Fibroblast of skin of abdomen (primary cell): ENCODE measurements around the gene ZFHX3.

ENCODE experiments used
- DNase-seq: peaks from one replicate; pipeline ENCODE4 v3.0.0-alpha.2; 2013

ZFHX3 gene

GRCh38 chr16:73037331-73037745 lies 10.6 kb downstream of the ZFHX3 start:
- no peak for DNase-seq

DNA sequence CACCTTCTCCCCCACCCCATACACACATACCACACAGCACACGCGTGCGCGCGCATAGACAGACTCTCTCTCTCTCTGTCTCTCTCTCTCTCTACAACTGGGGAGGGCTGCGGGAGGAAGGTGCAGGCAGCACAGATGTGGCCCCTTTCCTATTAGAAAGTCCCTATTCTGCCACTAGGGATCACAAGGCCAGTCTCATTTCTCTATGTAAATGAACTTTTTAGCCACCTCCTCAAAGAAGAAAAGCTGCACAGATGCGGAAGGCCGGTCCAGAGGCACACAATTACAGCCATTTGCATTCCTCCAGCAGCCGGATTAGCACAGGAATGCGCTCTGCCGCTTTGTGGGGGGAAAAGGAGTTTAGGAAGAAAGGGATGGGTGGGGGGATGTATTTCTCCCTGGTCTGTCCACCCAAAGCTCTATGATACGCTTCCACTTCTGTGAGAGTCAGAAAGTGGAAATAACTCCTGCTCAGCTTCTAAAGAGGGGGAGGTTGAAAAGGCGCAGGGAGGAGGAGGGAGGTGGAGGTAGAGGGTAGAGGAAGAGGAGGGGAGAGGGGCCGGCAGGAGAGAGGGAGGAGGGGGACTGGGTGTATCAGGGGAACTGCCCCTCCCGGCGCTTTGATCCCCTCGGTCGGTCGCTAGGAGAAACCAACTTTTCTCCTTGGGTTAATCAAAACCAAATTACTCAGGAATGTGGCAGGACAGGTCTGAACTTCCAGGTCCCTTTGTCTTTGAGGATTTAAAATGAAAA lies 11.7 kb downstream of the ZFHX3 start:
- peak; percentile 64 for DNase-seq

GRCh38 chr16:73034374-73034773 lies 13.6 kb downstream of the ZFHX3 start:
- DNase-seq: no peak

GRCh38 chr16:73033271-73033998 lies 14.5 kb downstream of the ZFHX3 start:
- DNase-seq: no peak

DNA sequence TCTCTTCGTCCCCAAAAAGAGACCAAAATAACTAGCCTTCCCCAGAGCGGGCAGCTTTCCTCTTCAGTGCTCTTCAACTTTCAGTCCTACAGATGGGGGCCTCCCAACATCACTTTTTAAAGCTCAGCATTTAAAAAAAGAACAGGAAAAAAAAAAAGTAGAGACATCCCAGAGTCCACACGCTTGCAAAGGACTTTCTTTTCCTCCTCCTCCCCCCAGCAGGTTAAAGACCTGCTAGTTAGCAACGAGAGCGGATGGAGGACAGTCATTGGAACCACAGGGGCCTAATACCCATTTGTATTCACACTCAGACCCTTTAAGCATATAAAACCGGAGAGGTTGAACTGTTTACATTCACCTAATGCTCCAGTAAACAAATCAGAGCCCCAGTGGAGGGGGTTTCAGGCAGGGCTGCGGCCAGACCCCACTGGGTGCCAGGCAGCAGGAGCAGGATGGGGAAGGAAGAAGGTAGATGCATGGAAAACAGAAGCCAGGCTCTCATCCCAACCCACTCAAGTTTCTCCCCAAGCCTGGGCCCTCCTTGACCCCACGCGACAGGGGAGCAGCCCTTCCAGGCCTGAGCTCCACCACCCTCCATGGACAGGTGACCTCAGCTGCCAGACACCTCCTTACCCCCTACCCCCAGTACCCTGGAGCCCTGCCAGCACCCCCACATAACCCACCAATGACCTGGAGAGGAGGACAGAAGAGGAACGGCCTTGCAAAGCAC lies 15.2 kb downstream of the ZFHX3 start:
- DNase-seq: no peak

- no peak for DNase-seq
Measured at GRCh38 chr16:73031984-73032383, 15.9 kb downstream of the ZFHX3 start.

- DNase-seq: peak; percentile 38
Measured at GRCh38 chr16:73031155-73031866, 16.6 kb downstream of the ZFHX3 start.

- DNase-seq: no peak
Measured at GRCh38 chr16:73028721-73029361, 19.1 kb downstream of the ZFHX3 start.

DNA sequence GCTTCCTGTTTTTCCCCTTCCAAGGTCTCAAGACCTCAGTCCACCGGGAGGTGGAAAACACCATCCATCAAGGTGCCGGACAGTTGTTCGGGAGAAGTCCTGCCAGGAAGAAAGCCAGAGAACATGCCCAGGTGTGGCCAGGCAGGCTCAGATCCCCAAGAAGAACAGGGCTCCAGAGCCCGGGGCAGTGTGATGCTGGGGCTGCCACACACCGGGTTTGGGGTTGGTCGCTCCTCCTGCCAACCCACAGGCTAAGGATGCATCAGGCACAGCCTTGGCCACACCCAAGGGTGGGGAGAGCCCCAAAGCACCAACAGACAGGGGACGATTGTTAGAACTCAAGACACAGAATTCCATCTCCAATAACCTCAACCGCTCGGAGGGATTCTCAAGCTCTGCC lies 19.7 kb downstream of the ZFHX3 start:
- DNase-seq: no peak

GRCh38 chr16:73027685-73028111 lies 20.2 kb downstream of the ZFHX3 start:
- DNase-seq: no peak

- no peak for DNase-seq
Measured at GRCh38 chr16:73026754-73027684, 20.9 kb downstream of the ZFHX3 start.

GRCh38 chr16:73025856-73026210 lies 22.1 kb downstream of the ZFHX3 start:
- no peak for DNase-seq

GRCh38 chr16:73025151-73025855 lies 22.6 kb downstream of the ZFHX3 start:
- peak; percentile 82 for DNase-seq

DNA sequence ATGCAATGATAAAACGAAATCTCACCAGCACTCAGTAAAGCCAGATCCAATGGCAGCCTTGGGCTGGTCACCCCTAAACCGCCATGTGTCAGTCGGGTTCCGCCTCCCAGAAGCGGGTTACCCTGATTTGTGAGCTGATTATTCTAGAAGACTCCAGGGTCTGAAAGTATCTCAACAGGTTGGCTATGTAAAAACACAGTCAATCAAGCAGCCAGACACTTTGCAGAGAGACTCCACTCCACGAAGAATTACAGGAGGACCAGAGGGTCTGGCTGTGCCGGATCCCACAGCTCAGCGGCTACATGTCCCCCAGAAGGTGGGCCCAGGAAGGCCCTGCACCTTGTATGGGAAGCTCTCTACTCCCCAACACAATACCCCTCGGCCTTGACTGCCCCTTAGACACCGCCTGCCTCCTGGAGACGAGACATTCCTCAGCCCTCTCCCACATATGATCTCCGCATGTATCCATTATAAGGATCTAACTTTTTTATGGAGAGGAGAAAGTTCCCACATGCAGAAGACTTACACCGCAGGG lies 23.3 kb downstream of the ZFHX3 start:
- DNase-seq: no peak

DNA sequence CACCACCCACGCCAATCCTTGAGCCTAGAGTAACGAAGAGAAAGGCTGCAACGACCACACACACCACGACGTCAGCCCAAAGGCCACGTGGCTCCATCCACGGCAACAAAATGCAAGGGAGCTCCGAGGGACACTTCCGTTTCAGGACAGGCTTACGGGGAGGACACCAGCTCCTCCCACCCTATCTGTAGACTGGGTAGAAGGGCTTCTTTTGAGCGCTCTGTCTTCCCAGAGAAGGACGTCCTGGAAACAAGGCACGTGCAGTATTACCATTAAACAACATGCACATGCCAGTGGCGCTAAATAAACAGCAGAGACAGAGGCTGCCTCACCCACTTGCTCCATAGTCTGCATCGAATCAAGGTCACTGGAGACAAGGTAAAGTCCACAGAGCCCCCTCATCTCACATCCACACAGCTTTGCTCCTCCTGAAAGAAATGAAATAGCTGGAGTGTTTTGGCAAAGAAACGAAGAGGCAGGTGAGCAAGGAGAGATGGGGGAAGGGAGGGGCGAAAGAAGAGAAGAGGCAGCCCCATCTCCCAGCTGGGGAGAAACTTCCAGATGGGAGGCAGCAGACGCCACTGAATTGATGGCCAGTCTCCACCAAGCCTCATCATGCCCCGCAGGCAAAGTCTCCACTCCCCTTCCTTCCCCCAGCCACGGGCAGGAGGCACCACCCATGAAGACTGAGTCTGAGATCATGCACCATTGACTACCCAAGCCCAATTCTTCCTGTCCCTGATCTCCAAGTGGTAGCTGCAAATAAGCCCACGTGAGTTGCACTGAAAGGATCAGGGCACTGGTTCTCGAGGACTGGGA lies 24.0 kb downstream of the ZFHX3 start:
- DNase-seq: no peak

GRCh38 chr16:73023320-73023719 lies 24.6 kb downstream of the ZFHX3 start:
- no peak for DNase-seq

GRCh38 chr16:73022534-73022933 lies 25.4 kb downstream of the ZFHX3 start:
- no peak for DNase-seq

- no peak for DNase-seq
Measured at GRCh38 chr16:73021866-73022495, 25.9 kb downstream of the ZFHX3 start.

- DNase-seq: peak; percentile 89
Measured at GRCh38 chr16:73020409-73020884, 27.5 kb downstream of the ZFHX3 start.
